ENCODE measurements around the gene HOXA3. TPM values are rescaled to one million over a fixed set of nuclear protein-coding genes. Genes with fewer than 3 reads are reported as not detected.

Gene HOXA3
- total RNA-seq, 1 experiment from 2014 or later: 9.2 TPM

DNA sequence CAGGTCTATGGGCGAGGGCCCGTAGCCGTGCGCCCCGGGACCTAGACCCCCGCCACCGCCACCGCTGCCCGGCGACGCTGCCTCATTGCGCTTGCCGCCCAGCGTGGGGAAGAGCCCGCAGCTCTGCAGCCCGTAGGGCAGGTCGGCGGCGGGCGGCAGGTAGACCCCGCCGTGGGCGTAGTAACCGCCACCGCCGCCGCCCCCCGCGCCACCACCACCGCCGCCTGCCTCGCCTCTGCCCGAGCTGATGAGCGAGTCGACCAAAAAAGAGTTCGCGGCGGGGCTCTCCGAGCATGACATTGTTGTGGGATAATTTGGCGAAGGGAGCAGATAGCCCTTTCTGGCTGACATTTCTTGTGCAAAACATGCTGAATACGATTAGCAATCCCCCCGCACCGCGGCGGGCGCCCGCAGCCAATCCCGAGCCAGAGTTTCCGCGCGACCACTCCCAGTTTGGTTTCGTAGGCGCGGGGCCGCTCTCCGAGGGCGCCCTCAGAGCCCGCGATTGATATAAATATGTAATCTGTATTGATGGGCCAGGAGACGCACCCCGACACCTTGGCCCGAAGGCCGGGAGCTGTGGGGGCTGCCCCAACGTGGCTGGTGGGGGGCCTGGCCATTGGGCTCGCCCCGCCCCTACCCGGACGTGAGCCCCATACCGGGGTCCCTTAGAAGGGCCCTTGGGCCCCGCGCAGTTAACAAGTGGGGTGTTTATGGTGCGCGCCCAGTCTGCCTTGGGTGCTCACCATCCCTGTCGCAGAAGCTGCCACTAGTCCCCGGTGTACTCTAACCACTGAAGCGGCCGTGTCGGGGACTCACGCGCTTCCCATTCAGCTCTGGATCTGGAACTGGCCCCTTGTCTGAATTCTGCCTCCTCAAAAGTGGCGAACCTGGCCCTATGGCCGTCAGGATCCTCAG lies 21.8 kb upstream of the HOXA3 start, which contains the start of gene HOXA10:
HOXA10 (minus strand) TSS at position 365 of the 918 bp plus-strand sequence; CDS start at position 351, 14 bp downstream.
- H3K4me2 ChIP-seq (ENCODE audit: low read length): peak within 1 kb of the TSS; percentile 97
- intact Hi-C loops (cut with micrococcal nuclease): no loop called here
- ATAC-seq (peak; percentile 31), DNase-seq (ENCODE audit: low read depth, low spot score) (no peak)
- RAD21 ChIA-PET (ENCODE audit: low non-redundant PET in 1 of 2, low total read pairs in 2 of 2, uncharacterized antibody in 2 of 2, unreplicated experiment in 2 of 2): no interaction called here
- peaks cover 56% of the 10 kb centered on the region for H3K79me2 ChIP-seq (ENCODE audit: insufficient read depth, low read length)
- H4K20me1 ChIP-seq (ENCODE audit: insufficient read depth): no peaks in the 10 kb centered on the region
- CTCF ChIA-PET: no interaction called here
- peak within 1 kb of the TSS; percentile 89 for H3K9ac ChIP-seq (ENCODE audit: low read length)
- POLR2A ChIA-PET: interaction anchor here (2.2 kb wide), 1 partner anchor 11 kb away, joined by 7 read pairs; the partner anchor contains the start of gene HOXA11
- peak within 1 kb of the TSS; percentile 66 to 77 for H3K4me3 ChIP-seq (replicated peaks in 1 of 2; ENCODE audit: low read depth in 1 of 2, low read length in 2 of 2)
- H3K9me2 ChIP-seq (ENCODE audit: insufficient read depth): no peaks in the 10 kb centered on the region
- peak within 1 kb of the TSS; percentile 91 for H3K27ac ChIP-seq (ENCODE audit: low read depth, low read length)
- TF ChIP-seq ZFX (IDR thresholded peaks at IDR 0.05): no peak
- TF ChIP-seq POLR2A (IDR thresholded peaks at IDR 0.05; ENCODE audit: borderline replicate concordance, extremely low read depth, insufficient read depth, insufficient read length): peak; percentile 22
- TF ChIP-seq POLR2AphosphoS5 (IDR thresholded peaks at IDR 0.05; ENCODE audit: low read depth, low read length): 0 out of 2 replicates have a peak, but pooled peaks have one; percentile 38
- TF ChIP-seq ELF1 (IDR thresholded peaks at IDR 0.05; ENCODE audit: borderline replicate concordance, low read depth): no peak
- TF ChIP-seq, protein P1, sequence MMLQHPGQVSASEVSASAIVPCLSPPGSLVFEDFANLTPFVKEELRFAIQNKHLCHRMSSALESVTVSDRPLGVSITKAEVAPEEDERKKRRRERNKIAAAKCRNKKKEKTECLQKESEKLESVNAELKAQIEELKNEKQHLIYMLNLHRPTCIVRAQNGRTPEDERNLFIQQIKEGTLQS (IDR thresholded peaks at IDR 0.05): no peak
- TF ChIP-seq, protein P2, sequence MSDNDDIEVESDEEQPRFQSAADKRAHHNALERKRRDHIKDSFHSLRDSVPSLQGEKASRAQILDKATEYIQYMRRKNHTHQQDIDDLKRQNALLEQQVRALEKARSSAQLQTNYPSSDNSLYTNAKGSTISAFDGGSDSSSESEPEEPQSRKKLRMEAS (IDR thresholded peaks at IDR 0.05): no peak
- no TSS peak for BruUV-seq (replicated peaks)
- no peaks in the 10 kb centered on the region for H3K9me3 ChIP-seq (ENCODE audit: control insufficient read depth in 1 of 2, insufficient read depth in 1 of 2, low read depth in 1 of 2, low read length in 2 of 2)
- no peaks in the 10 kb centered on the region for H3K27me3 ChIP-seq (ENCODE audit: insufficient read depth, low read length)
- H3K36me3 ChIP-seq (ENCODE audit: control insufficient read depth in 1 of 2, insufficient read depth in 2 of 2, low read length in 2 of 2): no peaks in the 10 kb centered on the region
- H3K4me1 ChIP-seq (ENCODE audit: control insufficient read depth in 1 of 2, insufficient read depth in 2 of 2, low read length in 2 of 2): peaks cover 29 to 50% of the 10 kb centered on the region in 2 experiments
- no peak within 1 kb of the TSS for H2AFZ ChIP-seq (ENCODE audit: low read depth, low read length, poor library complexity, severe bottlenecking)

DNA sequence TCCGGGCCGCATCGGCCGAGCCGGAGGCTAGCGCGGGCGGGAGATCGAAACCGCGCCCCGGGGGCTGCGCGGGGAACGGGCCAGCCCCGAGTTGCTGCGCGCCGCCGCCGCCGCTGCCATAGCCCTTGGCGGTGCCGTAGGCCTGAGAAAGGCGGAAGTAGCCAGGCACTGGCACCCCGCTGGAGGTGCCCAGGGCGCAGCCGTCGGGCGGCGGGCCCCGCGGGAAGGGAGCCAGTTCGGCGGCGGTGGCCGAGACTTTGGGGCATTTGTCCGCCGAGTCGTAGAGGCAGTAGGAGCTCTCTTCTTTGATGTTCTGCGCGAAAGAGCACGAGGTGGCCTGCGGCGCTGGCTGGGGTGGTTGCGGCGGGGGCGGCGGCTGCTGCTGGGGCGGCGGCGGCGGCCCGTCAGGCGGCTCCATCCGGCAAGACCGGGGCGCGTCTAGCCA lies 21.1 kb upstream of the HOXA3 start:
- ATAC-seq (peak; percentile 24), DNase-seq (ENCODE audit: low read depth, low spot score) (no peak)
- no peaks in the 10 kb centered on the region for H3K9me2 ChIP-seq (ENCODE audit: insufficient read depth)
- H3K4me3 ChIP-seq (replicated peaks in 1 of 2; ENCODE audit: low read depth in 1 of 2, low read length in 2 of 2): peak overlapping the region; percentile 66 to 77
- H3K36me3 ChIP-seq (ENCODE audit: control insufficient read depth in 1 of 2, insufficient read depth in 2 of 2, low read length in 2 of 2): no peaks in the 10 kb centered on the region
- no TSS peak for BruUV-seq (replicated peaks)
- H4K20me1 ChIP-seq (ENCODE audit: insufficient read depth): no peaks in the 10 kb centered on the region
- peak overlapping the region; percentile 91 for H3K27ac ChIP-seq (ENCODE audit: low read depth, low read length)
- H3K79me2 ChIP-seq (ENCODE audit: insufficient read depth, low read length): peaks cover 63% of the 10 kb centered on the region
- H3K9ac ChIP-seq (ENCODE audit: low read length): peak overlapping the region; percentile 89
- H3K4me2 ChIP-seq (ENCODE audit: low read length): peak overlapping the region; percentile 97
- no peaks in the 10 kb centered on the region for H3K27me3 ChIP-seq (ENCODE audit: insufficient read depth, low read length)
- peak; percentile 94 for TF ChIP-seq ZFX (IDR thresholded peaks at IDR 0.05)
- TF ChIP-seq TCF7L2 (IDR thresholded peaks at IDR 0.05; ENCODE audit: borderline replicate concordance, extremely low read depth, insufficient read depth, insufficient read length): peak; percentile 75
- 0 out of 2 replicates have a peak, but pooled peaks have one; percentile 58 for TF ChIP-seq POLR2AphosphoS5 (IDR thresholded peaks at IDR 0.05; ENCODE audit: low read depth, low read length)
- TF ChIP-seq FOSL1 (IDR thresholded peaks at IDR 0.05; ENCODE audit: low read depth): no peak
- RAD21 ChIA-PET (ENCODE audit: low non-redundant PET in 1 of 2, low total read pairs in 2 of 2, uncharacterized antibody in 2 of 2, unreplicated experiment in 2 of 2): interaction anchor here in 1 of 2 experiments (1.1 kb wide), 1 partner anchor 58 kb away, joined by 3 read pairs; no protein-coding TSS in a partner anchor
- intact Hi-C loops (cut with micrococcal nuclease): no loop called here
- POLR2A ChIA-PET: interaction anchor here (2.2 kb wide), 1 partner anchor 11 kb away, joined by 7 read pairs; the partner anchor contains the start of gene HOXA11
- H3K9me3 ChIP-seq (ENCODE audit: control insufficient read depth in 1 of 2, insufficient read depth in 1 of 2, low read depth in 1 of 2, low read length in 2 of 2): no peaks in the 10 kb centered on the region
- CTCF ChIA-PET: interaction anchor here (0.9 kb wide), 2 partner anchors 12 to 760 kb away, joined by 3 read pairs; no protein-coding TSS in a partner anchor
- H2AFZ ChIP-seq (ENCODE audit: low read depth, low read length, poor library complexity, severe bottlenecking): no peak overlapping the region
- H3K4me1 ChIP-seq (ENCODE audit: control insufficient read depth in 1 of 2, insufficient read depth in 2 of 2, low read length in 2 of 2): peaks cover 29 to 51% of the 10 kb centered on the region in 2 experiments

All from HCT116 (cell line).